ENCODE data around the gene DDR1.

- TF ChIP-seq CTCF (IDR thresholded peaks at IDR 0.05; ENCODE audit: low read depth, low read length) (no peak), EZH2phosphoT487 (IDR thresholded peaks at IDR 0.05; ENCODE audit: low read depth) (no peak)
These were observed 49.7 kb upstream of the DDR1 start for GRCh38 chr6:30834646-30835045.

Measured in OCI-LY3 (cell line).